Osteoblast (primary cell): ENCODE measurements around the gene POU3F2. TPM values are rescaled to one million over a fixed set of nuclear protein-coding genes. Genes with fewer than 3 reads are reported as not detected.

ENCODE experiments used
- DNase-seq: peaks from one replicate; pipeline ENCODE4 v3.0.0; 2011; ENCODE audit warnings: low spot score, mixed read lengths; ENCODE audit not compliant: insufficient read length; ENCODE audit errors: missing footprints
- H2AFZ ChIP-seq: 2 replicates; pipeline ENCODE4 v1.6.0; 2011; ENCODE audit warnings: mild to moderate bottlenecking, low read length
- H3K27ac ChIP-seq: 2 replicates; pipeline ENCODE4 v1.5.1; 2011; ENCODE audit warnings: mild to moderate bottlenecking, low read depth, low read length, moderate library complexity
- H3K27me3 ChIP-seq: 2 replicates; pipeline ENCODE4 v1.6.0; 2012; ENCODE audit warnings: mild to moderate bottlenecking, control low read depth, inconsistent platforms, low read length, moderate library complexity; ENCODE audit not compliant: insufficient read depth
- H3K36me3 ChIP-seq: 2 replicates; pipeline ENCODE4 v1.5.1; 2011; ENCODE audit warnings: mild to moderate bottlenecking, low read length, control low read depth, moderate library complexity; ENCODE audit not compliant: insufficient read depth
- H3K4me1 ChIP-seq: 2 replicates; pipeline ENCODE4 v1.5.1; 2011; ENCODE audit warnings: mild to moderate bottlenecking, low read length, control low read depth, moderate library complexity; ENCODE audit not compliant: insufficient read depth
- H3K4me2 ChIP-seq: 2 replicates; pipeline ENCODE4 v1.6.0; 2011; ENCODE audit warnings: mild to moderate bottlenecking, low read length; ENCODE audit not compliant: insufficient read depth
- H3K4me3 ChIP-seq: fragments of 200-600 bp; sonication (generic); 3 replicates; pipeline ENCODE4 v1.5.1; 2012; ENCODE audit warnings: mild to moderate bottlenecking, low read length, inconsistent platforms; ENCODE audit not compliant: insufficient read depth
- H3K79me2 ChIP-seq: 2 replicates; pipeline ENCODE4 v1.6.0; 2012; ENCODE audit warnings: mild to moderate bottlenecking, low read length, control low read depth, inconsistent platforms; ENCODE audit not compliant: insufficient read depth
- H3K9me3 ChIP-seq: 2 replicates; pipeline ENCODE4 v1.5.1; 2011; ENCODE audit warnings: low read depth, low read length, control low read depth
- H4K20me1 ChIP-seq: 2 replicates; pipeline ENCODE4 v1.6.0; 2012; ENCODE audit warnings: mild to moderate bottlenecking, low read length, control low read depth; ENCODE audit not compliant: insufficient read depth
- CTCF ChIP-seq: IDR thresholded peaks from 2 replicates; pipeline ENCODE4 v1.5.1; 2011; ENCODE audit warnings: mild to moderate bottlenecking, low read depth, low read length, moderate library complexity; ENCODE audit errors: extremely low read depth
- total RNA-seq: library from RNA; depleted of rRNA; stranded (reverse); fragments of >200 nt; gene quantifications from 2 replicates; pipeline ENCODE4 v1.2.3, GENCODE V29; 2012

POU3F2 gene
- total RNA-seq: under 0.01 TPM in 1 of 2 replicates, not detected in the other

GRCh38 chr6:98834060-98835031, at the start of gene POU3F2:
POU3F2 (plus strand) TSS chr6:98834574; CDS start chr6:98834874, 300 bp downstream.
- Histone ChIP-seq H4K20me1 (no peaks in the 10 kb centered on the region), H3K27ac (no peak within 1 kb of the TSS), H3K36me3 (no peaks in the 10 kb centered on the region), H3K4me3 (peak within 1 kb of the TSS; percentile 71), H3K4me2 (peak within 1 kb of the TSS; percentile 84), H3K27me3 (peaks cover 73% of the 10 kb centered on the region), H3K79me2 (no peaks in the 10 kb centered on the region), H3K4me1 (peaks cover 15% of the 10 kb centered on the region), H2AFZ (peak within 1 kb of the TSS; percentile 79), H3K9me3 (no peaks in the 10 kb centered on the region)
- peak; percentile 96 for DNase-seq
- TF ChIP-seq CTCF: no peak

DNA sequence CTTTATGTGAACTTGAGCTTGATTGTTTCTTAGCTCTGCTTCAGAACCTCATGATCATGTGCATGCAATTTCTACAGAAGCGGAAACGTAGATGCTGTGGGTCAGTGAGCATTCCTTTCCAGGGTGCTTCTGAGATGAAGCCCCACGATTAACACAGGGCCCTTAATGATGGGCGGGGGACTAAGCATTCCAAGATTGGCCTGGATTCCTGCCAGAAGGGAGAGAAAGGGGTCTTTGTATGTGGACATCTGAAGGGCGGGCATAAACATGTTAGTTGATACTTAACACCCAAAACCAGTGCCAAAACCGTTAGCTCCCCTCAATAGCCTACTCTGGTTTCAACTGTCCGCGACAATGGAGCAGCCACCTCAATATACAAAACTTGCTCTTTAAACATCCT, 46.9 kb upstream of the POU3F2 start:
- H3K79me2 ChIP-seq: no peaks in the 10 kb centered on the region
- H3K4me2 ChIP-seq: no peak overlapping the region
- no peaks in the 10 kb centered on the region for H4K20me1 ChIP-seq
- no peak overlapping the region for H3K4me3 ChIP-seq
- no peak for DNase-seq
- H3K9me3 ChIP-seq: no peaks in the 10 kb centered on the region
- no peaks in the 10 kb centered on the region for H3K4me1 ChIP-seq
- TF ChIP-seq CTCF: no peak
- no peak overlapping the region for H3K27ac ChIP-seq
- H3K36me3 ChIP-seq: no peaks in the 10 kb centered on the region
- no peak overlapping the region for H2AFZ ChIP-seq
- H3K27me3 ChIP-seq: peaks cover 16% of the 10 kb centered on the region

- Histone ChIP-seq H2AFZ (no peak overlapping the region), H3K9me3 (no peaks in the 10 kb centered on the region)
- DNase-seq: no peak
These were observed 46.4 kb upstream of the POU3F2 start for GRCh38 chr6:98787961-98788360.

More at GRCh38 chr6:98787961-98788360, 46.4 kb upstream of the POU3F2 start:
- no peaks in the 10 kb centered on the region for H3K4me1 ChIP-seq
- H4K20me1 ChIP-seq: no peaks in the 10 kb centered on the region
- H3K27me3 ChIP-seq: peaks cover 16% of the 10 kb centered on the region
- H3K4me3 ChIP-seq: no peak overlapping the region
- H3K79me2 ChIP-seq: no peaks in the 10 kb centered on the region
- H3K27ac ChIP-seq: no peak overlapping the region
- TF ChIP-seq CTCF: no peak
- no peaks in the 10 kb centered on the region for H3K36me3 ChIP-seq
- H3K4me2 ChIP-seq: no peak overlapping the region
